K562 (cell line): ENCODE measurements around the gene NAIF1. TPM values are rescaled to one million over a fixed set of nuclear protein-coding genes. Genes with fewer than 3 reads are reported as not detected.
A peak's percentile ranks its signal among the peaks of the same experiment; 100 is the strongest.

Experiments
- EWSR1 ChIP-seq: fragments of 450-650 bp; IDR thresholded peaks from 2 replicates; pipeline ENCODE4 v1.6.1; 2018; ENCODE audit warnings: borderline replicate concordance, mild to moderate bottlenecking, low read depth, moderate library complexity; ENCODE audit not compliant: partially characterized antibody
- HMBOX1 ChIP-seq: sonication (generic); IDR thresholded peaks from 2 replicates; pipeline ENCODE4 v1.6.1; 2016
- IRF1 ChIP-seq: sonication (generic); formaldehyde crosslinking; IDR thresholded peaks from 2 replicates; pipeline ENCODE4 v1.8.0; 2022; ENCODE audit warnings: missing genetic modification reagents, mild to moderate bottlenecking, borderline replicate concordance
- KLF16 ChIP-seq: IDR thresholded peaks from 2 replicates; pipeline ENCODE4 v1.6.1; 2016; ENCODE audit warnings: antibody characterized with exemption
- NFIX ChIP-seq: fragments of 250-450 bp; sonication (Bioruptor Pico); IDR thresholded peaks from 2 replicates; pipeline ENCODE4 v1.4.0; 2020; ENCODE audit warnings: low read depth, mild to moderate bottlenecking, moderate library complexity
- NUFIP1 ChIP-seq: fragments of 450-650 bp; IDR thresholded peaks from 2 replicates; pipeline ENCODE4 v1.6.1; 2018; ENCODE audit not compliant: partially characterized antibody
- PURB ChIP-seq: sonication (generic); formaldehyde crosslinking; IDR thresholded peaks from 2 replicates; pipeline ENCODE4 v1.9.0; 2021; ENCODE audit warnings: low read depth, mild to moderate bottlenecking, missing genetic modification reagents
- RBM17 ChIP-seq: fragments of 200-400 bp; formaldehyde crosslinking; IDR thresholded peaks from 2 replicates; pipeline ENCODE4 v1.6.1; 2017; ENCODE audit warnings: low read depth, mild to moderate bottlenecking, low read length, borderline replicate concordance
- SIN3B ChIP-seq: fragments of 450-650 bp; IDR thresholded peaks from 2 replicates; pipeline ENCODE4 v1.6.1; 2017; ENCODE audit warnings: low read depth, mild to moderate bottlenecking, moderate library complexity
- SOX6 ChIP-seq: fragments of 450-650 bp; IDR thresholded peaks from 2 replicates; pipeline ENCODE4 v1.6.1; 2014; ENCODE audit warnings: mild to moderate bottlenecking
- SRF ChIP-seq, 2 experiments: fragments of 250-450, 450-650 bp in 1 of 2; sonication (Bioruptor Pico) in 1 of 2; sonication (generic) in 1 of 2; formaldehyde crosslinking; IDR thresholded peaks; 2 replicates each; pipeline versions ENCODE4 v1.5.0 to v1.5.1; 2020 to 2022; ENCODE audit warnings: mild to moderate bottlenecking in 1 of 2, missing genetic modification reagents in 1 of 2
- THRB ChIP-seq: fragments of 450-650 bp; formaldehyde crosslinking; conservative IDR thresholded peaks from 2 replicates; pipeline ENCODE4 v1.4.0; 2022; ENCODE audit warnings: mild to moderate bottlenecking, missing genetic modification characterization
- TRIM25 ChIP-seq: fragments of 450-650 bp; IDR thresholded peaks from 2 replicates; pipeline ENCODE4 v1.7.0; 2016; ENCODE audit warnings: borderline replicate concordance
- ZBTB43 ChIP-seq: sonication (generic); formaldehyde crosslinking; IDR thresholded peaks from 2 replicates; pipeline ENCODE4 v1.8.0; 2023; ENCODE audit warnings: mild to moderate bottlenecking, missing genetic modification reagents
- ZNF609 ChIP-seq: sonication (generic); formaldehyde crosslinking; IDR thresholded peaks from 2 replicates; pipeline ENCODE4 v1.8.1; 2023; ENCODE audit warnings: missing genetic modification reagents, mild to moderate bottlenecking, borderline replicate concordance
- polyA plus RNA-seq, 8 experiments: library from polyadenylated mRNA; depleted of rRNA in 4 of 8; stranded (reverse) in 5 of 8; unstranded in 3 of 8; fragments of >200 nt; fragmentation: Nextera tagmentation in 2 of 8; fragmentation: Illumina TruSeq in 1 of 8; extraction: Ambion mirVana in 2 of 8; extraction: Trizol in 1 of 8; gene quantifications; 2 replicates each; pipeline versions ENCODE4 v1.2.1 to v1.2.3, GENCODE V29; 2011 to 2014; ENCODE audit warnings: inconsistent platforms in 1 of 8, missing spikeins in 1 of 8
- total RNA-seq, 7 experiments: library from RNA; depleted of rRNA in 6 of 7; stranded (reverse); fragments of >200 nt in 6 of 7; fragmentation: Illumina TruSeq in 2 of 7; extraction: Trizol in 2 of 7; gene quantifications; 2 replicates each; pipeline versions ENCODE4 v1.2.1 to v1.2.3, GENCODE V29; 2011 to 2021; ENCODE audit warnings: low replicate concordance in 1 of 7

The NAIF1 gene
- total and polyA plus RNA-seq, 9 of the 15 experiments (the other 6 are each of a cell fraction or from before 2014, with no cell fraction given) = 4.8 to 26.6 (median 17.2) TPM

GRCh38 chr9:128115187-128116103 is 48.3 kb upstream of the NAIF1 start (continued):
- no peak for TF ChIP-seq ZBTB43
- no peak for TF ChIP-seq RBM17
- TF ChIP-seq KLF16 = peak; percentile 93
- peak; percentile 62; the same call in 1 of the 2 replicates for TF ChIP-seq HMBOX1
- no peak for TF ChIP-seq EWSR1
- TF ChIP-seq SOX6 = peak; percentile 88
- TF ChIP-seq PURB (CRISPR knock-in tag) = no peak
- no peak for TF ChIP-seq NUFIP1
- no peak for TF ChIP-seq ZNF609
- TF ChIP-seq THRB (CRISPR knock-in tag) = no peak
- TF ChIP-seq NFIX (CRISPR knock-in tag) = no peak
- no peak for TF ChIP-seq IRF1 (CRISPR knock-in tag)
- no peak for TF ChIP-seq SIN3B
- no peak for TF ChIP-seq SRF (CRISPR knock-in tag; IDR thresholded peaks at IDR 0.05)
- no peak for TF ChIP-seq TRIM25
